Testis (tissue), 3 donors: ENCODE measurements around the gene CACNA1I. TPM values are rescaled to one million over a fixed set of nuclear protein-coding genes. Genes with fewer than 3 reads are reported as not detected.

ENCODE experiments used
- DNase-seq: peaks from one replicate; pipeline ENCODE4 v3.0.0-alpha.2; 2019
- H3K27ac ChIP-seq, 2 donors: fragments of 200-600 bp; sonication (generic); one replicate each; pipeline ENCODE4 v1.5.1; 2019
- H3K27me3 ChIP-seq: fragments of 200-600 bp; sonication (generic); one replicate; pipeline ENCODE4 v1.5.1; 2019
- H3K36me3 ChIP-seq: fragments of 200-600 bp; sonication (generic); one replicate; pipeline ENCODE4 v1.5.1; 2017; ENCODE audit warnings: low read depth; ENCODE audit errors: missing control alignments
- H3K4me1 ChIP-seq: fragments of 200-600 bp; sonication (generic); one replicate; pipeline ENCODE4 v1.5.1; 2019
- H3K4me3 ChIP-seq, 2 donors: fragments of 200-600 bp; sonication (generic); one replicate each; pipeline ENCODE4 v1.5.1; 2017 to 2019
- H3K9me3 ChIP-seq: fragments of 200-600 bp; sonication (generic); one replicate; pipeline ENCODE4 v1.5.1; 2017
- CTCF ChIP-seq, 3 experiments: fragments of 450-650 bp in 2 of 3; fragments of 200-600 bp in 1 of 3; sonication (generic) in 1 of 3; IDR thresholded peaks; one replicate each; pipeline ENCODE4 v1.5.1; 2016 to 2019; ENCODE audit warnings: antibody characterized with exemption in 3 of 3, mild to moderate bottlenecking in 2 of 3, moderate library complexity in 1 of 3
- POLR2A ChIP-seq: fragments of 450-650 bp; IDR thresholded peaks from one replicate; pipeline ENCODE4 v1.6.1; 2017; ENCODE audit warnings: antibody characterized with exemption, mild to moderate bottlenecking, moderate library complexity
- WGBS, 2 donors: methylation state at CpG; one replicate each; pipeline ENCODE4 v1.1.5; 2018; 5-methylcytosine and 5-hydroxymethylcytosine counted together
- intact Hi-C: fragments of 100-400 bp; cut with DNase I; formaldehyde crosslinking; loops from one replicate; pipeline ENCODE4 v1.15.1; 2023; ENCODE audit warnings: low total_unique reads
- polyA plus RNA-seq: library from polyadenylated mRNA; stranded (reverse); fragments of 350-450 nt; fragmentation: Illumina TruSeq; extraction: RNeasy Lipid Tissue Mini Kit (QIAGEN cat#74804); gene quantifications from one replicate; pipeline ENCODE4 v1.2.3, GENCODE V29; 2014; ENCODE audit warnings: low read depth, low replicate concordance; ENCODE audit not compliant: insufficient read depth
- total RNA-seq, 2 donors: library from RNA; depleted of rRNA; stranded (reverse); fragments of >200 nt; gene quantifications; one replicate each; pipeline ENCODE4 v1.2.3, GENCODE V29; 2016

CACNA1I gene
- total and polyA plus RNA-seq, 3 donors from 2014 or later, result 1.3 to 2.0 (median 1.7) TPM

GRCh38 chr22:39610246-39610645, 39.7 kb downstream of the CACNA1I start:
- 73 to 82% methylated on average over 7 to 8 of the region's 8 CpGs for WGBS, 2 donors
- TF ChIP-seq CTCF (IDR thresholded peaks at IDR 0.05), result no peak
- no peak for TF ChIP-seq POLR2A
- Histone ChIP-seq H3K27ac (no peak overlapping the region), H3K4me1 (no peaks in the 10 kb centered on the region), H3K27me3 (no peaks in the 10 kb centered on the region), H3K36me3 (no peaks in the 10 kb centered on the region), H3K9me3 (no peaks in the 10 kb centered on the region), H3K4me3 (no peak overlapping the region)
- no peak for DNase-seq
- intact Hi-C loops, result no loop called here

GRCh38 chr22:39610766-39611165, 40.2 kb downstream of the CACNA1I start:
- no peaks in the 10 kb centered on the region for H3K36me3 ChIP-seq

GRCh38 chr22:39611360-39611759, 40.8 kb downstream of the CACNA1I start:
- H3K9me3 ChIP-seq, result no peaks in the 10 kb centered on the region

More at GRCh38 chr22:39610766-39611165, 40.2 kb downstream of the CACNA1I start:
- Histone ChIP-seq H3K27ac (no peak overlapping the region), H3K27me3 (no peaks in the 10 kb centered on the region), H3K9me3 (no peaks in the 10 kb centered on the region), H3K4me3 (no peak overlapping the region), H3K4me1 (no peaks in the 10 kb centered on the region)
- DNase-seq, result no peak
- intact Hi-C loops, result no loop called here
- TF ChIP-seq POLR2A (no peak), CTCF (IDR thresholded peaks at IDR 0.05) (no peak)
- 80 to 94% methylated on average over 7 of the region's 7 CpGs for WGBS, 2 donors

GRCh38 chr22:39612811-39613548, 42.4 kb downstream of the CACNA1I start:
- H3K27me3 ChIP-seq, result no peaks in the 10 kb centered on the region
- intact Hi-C loops, result no loop called here
- 78 to 87% methylated on average over 6 to 7 of the region's 7 CpGs for WGBS, 2 donors

More at GRCh38 chr22:39611360-39611759, 40.8 kb downstream of the CACNA1I start:
- no peaks in the 10 kb centered on the region for H3K4me1 ChIP-seq
- DNase-seq, result no peak
- no peak overlapping the region for H3K27ac ChIP-seq
- no peaks in the 10 kb centered on the region for H3K36me3 ChIP-seq
- TF ChIP-seq POLR2A (no peak), CTCF (IDR thresholded peaks at IDR 0.05) (no peak)
- H3K27me3 ChIP-seq, result no peaks in the 10 kb centered on the region
- 88 to 89% methylated on average over 4 of the region's 4 CpGs for WGBS, 2 donors
- intact Hi-C loops, result no loop called here
- H3K4me3 ChIP-seq, result no peak overlapping the region

More at GRCh38 chr22:39612811-39613548, 42.4 kb downstream of the CACNA1I start:
- Histone ChIP-seq H3K27ac (no peak overlapping the region), H3K4me3 (no peak overlapping the region), H3K9me3 (no peaks in the 10 kb centered on the region), H3K36me3 (no peaks in the 10 kb centered on the region), H3K4me1 (peaks cover 3% of the 10 kb centered on the region)
- TF ChIP-seq CTCF (IDR thresholded peaks at IDR 0.05), result no peak
- TF ChIP-seq POLR2A, result no peak
- no peak for DNase-seq
